Measurements from ENCODE around the gene GSTO2.

GSTO2 gene

GRCh38 chr10:104344219-104344618 lies 75.2 kb downstream of the GSTO2 start:
- H3K4me1 ChIP-seq (ENCODE audit: insufficient read depth, low read length, poor library complexity, severe bottlenecking) = peaks cover 13% of the 10 kb centered on the region
- H3K36me3 ChIP-seq (ENCODE audit: insufficient read depth, low read length) = no peaks in the 10 kb centered on the region
- no peak overlapping the region for H3K4me2 ChIP-seq (ENCODE audit: low read depth, low read length, poor library complexity, severe bottlenecking)
- no peak overlapping the region for H3K4me3 ChIP-seq (ENCODE audit: low read length, poor library complexity, severe bottlenecking)
- H3F3A ChIP-seq (ENCODE audit: low read depth) = no peaks in the 10 kb centered on the region
- H3K9me3 ChIP-seq (ENCODE audit: insufficient read depth, low read depth, low read length) = no peaks in the 10 kb centered on the region
- H3K9ac ChIP-seq (ENCODE audit: low read depth, low read length, poor library complexity, severe bottlenecking) = no peak overlapping the region
- TF ChIP-seq EZH2phosphoT487 (IDR thresholded peaks at IDR 0.05; ENCODE audit: borderline replicate concordance) = no peak
- TF ChIP-seq CTCF (conservative IDR thresholded peaks at IDR 0.05; ENCODE audit: low read length) = no peak
- H3K27me3 ChIP-seq (ENCODE audit: insufficient read depth, low read length, poor library complexity, severe bottlenecking) = no peaks in the 10 kb centered on the region
- peaks cover 3% of the 10 kb centered on the region; the same call in 1 of the 2 replicates for H3K79me2 ChIP-seq (ENCODE audit: insufficient read depth, low read length)
- H3K9me2 ChIP-seq (replicated peaks; ENCODE audit: low read depth, low read length) = no peaks in the 10 kb centered on the region
- no peaks in the 10 kb centered on the region for H4K20me1 ChIP-seq (ENCODE audit: insufficient read depth, low read length, poor library complexity, severe bottlenecking)
- no peak overlapping the region for H2AFZ ChIP-seq (ENCODE audit: low read length)

- Histone ChIP-seq H2AFZ (ENCODE audit: low read length) (no peak overlapping the region), H4K20me1 (ENCODE audit: insufficient read depth, low read length, poor library complexity, severe bottlenecking) (no peaks in the 10 kb centered on the region), H3K9ac (ENCODE audit: low read depth, low read length, poor library complexity, severe bottlenecking) (no peak overlapping the region), H3K9me3 (ENCODE audit: insufficient read depth, low read depth, low read length) (no peaks in the 10 kb centered on the region), H3K36me3 (ENCODE audit: insufficient read depth, low read length) (no peaks in the 10 kb centered on the region), H3K4me1 (ENCODE audit: insufficient read depth, low read length, poor library complexity, severe bottlenecking) (peaks cover 2% of the 10 kb centered on the region), H3K9me2 (replicated peaks; ENCODE audit: low read depth, low read length) (no peaks in the 10 kb centered on the region), H3F3A (ENCODE audit: low read depth) (no peaks in the 10 kb centered on the region), H3K79me2 (ENCODE audit: insufficient read depth, low read length) (no peaks in the 10 kb centered on the region), H3K4me2 (ENCODE audit: low read depth, low read length, poor library complexity, severe bottlenecking) (no peak overlapping the region), H3K27me3 (ENCODE audit: insufficient read depth, low read length, poor library complexity, severe bottlenecking) (no peaks in the 10 kb centered on the region), H3K4me3 (ENCODE audit: low read length, poor library complexity, severe bottlenecking) (no peak overlapping the region)
- TF ChIP-seq CTCF (conservative IDR thresholded peaks at IDR 0.05; ENCODE audit: low read length) (no peak), EZH2phosphoT487 (IDR thresholded peaks at IDR 0.05; ENCODE audit: borderline replicate concordance) (no peak)
These were observed 76.5 kb downstream of the GSTO2 start for GRCh38 chr10:104345515-104345914.

- no peak overlapping the region for H2AFZ ChIP-seq (ENCODE audit: low read length)
- no peaks in the 10 kb centered on the region for H3K9me3 ChIP-seq (ENCODE audit: insufficient read depth, low read depth, low read length)
These were observed 77.0 kb downstream of the GSTO2 start for GRCh38 chr10:104345941-104346340.

More at GRCh38 chr10:104345941-104346340, 77.0 kb downstream of the GSTO2 start:
- H3K36me3 ChIP-seq (ENCODE audit: insufficient read depth, low read length) = no peaks in the 10 kb centered on the region
- H4K20me1 ChIP-seq (ENCODE audit: insufficient read depth, low read length, poor library complexity, severe bottlenecking) = no peaks in the 10 kb centered on the region
- no peaks in the 10 kb centered on the region for H3K4me1 ChIP-seq (ENCODE audit: insufficient read depth, low read length, poor library complexity, severe bottlenecking)
- TF ChIP-seq EZH2phosphoT487 (IDR thresholded peaks at IDR 0.05; ENCODE audit: borderline replicate concordance) (no peak), CTCF (conservative IDR thresholded peaks at IDR 0.05; ENCODE audit: low read length) (no peak)
- no peaks in the 10 kb centered on the region for H3K9me2 ChIP-seq (replicated peaks; ENCODE audit: low read depth, low read length)
- H3K4me2 ChIP-seq (ENCODE audit: low read depth, low read length, poor library complexity, severe bottlenecking) = no peak overlapping the region
- H3K79me2 ChIP-seq (ENCODE audit: insufficient read depth, low read length) = no peaks in the 10 kb centered on the region
- no peak overlapping the region for H3K4me3 ChIP-seq (ENCODE audit: low read length, poor library complexity, severe bottlenecking)
- H3F3A ChIP-seq (ENCODE audit: low read depth) = no peaks in the 10 kb centered on the region
- H3K9ac ChIP-seq (ENCODE audit: low read depth, low read length, poor library complexity, severe bottlenecking) = no peak overlapping the region
- no peaks in the 10 kb centered on the region for H3K27me3 ChIP-seq (ENCODE audit: insufficient read depth, low read length, poor library complexity, severe bottlenecking)

Data from Loucy (cell line).